T-cell (primary cell): Measurements from ENCODE around the gene DIS3L2. TPM values are rescaled to one million over a fixed set of nuclear protein-coding genes. Genes with fewer than 3 reads are reported as not detected.

ENCODE experiments used
- ATAC-seq, 4 experiments: fragments of 200-7000 bp in 3 of 4; fragments of 150-1000 bp in 1 of 4; cut with Tn5 transposase; replicated peaks in 1 of 4; 1 replicate in 3 of 4; 2 replicates in 1 of 4; pipeline ENCODE4 v1.10.0; 2021; ENCODE audit warnings: moderate library complexity in 3 of 4, mild to moderate bottlenecking in 2 of 4, moderate number of reproducible peaks in 1 of 4
- CTCF ChIA-PET, 2 donors: fragments of 300-600 bp; sonication (Branson Sonifier 250); formaldehyde crosslinking; loops; one replicate each; lab custom pipeline; 2022; ENCODE audit warnings: antibody characterized with exemption in 2 of 2; lab: Charles Lee
- POLR2A ChIA-PET, 2 donors: fragments of 300-600 bp; sonication (Branson Sonifier 250); formaldehyde crosslinking; loops; one replicate each; lab custom pipeline; 2022; ENCODE audit warnings: antibody characterized with exemption in 2 of 2; lab: Charles Lee
- DNase-seq, 35 experiments: peaks; one replicate each; pipeline versions ENCODE4 v3.0.0 to v3.0.0-alpha.2; 2013 to 2023
- H3K27ac ChIP-seq: one replicate; pipeline ENCODE4 v1.5.1; 2013; ENCODE audit warnings: low read length
- H3K27me3 ChIP-seq, 2 experiments: replicated peaks in 1 of 2; 1 replicate in 1 of 2; 2 replicates in 1 of 2; pipeline versions ENCODE4 v1.6.1 to v1.7.0; 2013; ENCODE audit warnings: low read length in 1 of 2, mixed read lengths in 1 of 2; ENCODE audit not compliant: control insufficient read depth in 2 of 2, insufficient read depth in 2 of 2; ENCODE audit errors: extremely low read depth in 1 of 2
- H3K36me3 ChIP-seq, 2 donors: 1 replicate in 1 of 2; 2 replicates in 1 of 2; pipeline versions ENCODE4 v1.6.1 to v1.7.0; 2013; ENCODE audit warnings: low read length in 1 of 2; ENCODE audit not compliant: control insufficient read depth in 2 of 2, insufficient read depth in 1 of 2; ENCODE audit errors: extremely low read depth in 1 of 2
- H3K4me1 ChIP-seq, 2 experiments: 1 replicate in 1 of 2; 2 replicates in 1 of 2; pipeline versions ENCODE4 v1.6.1 to v1.7.0; 2013; ENCODE audit warnings: low read length in 2 of 2, mixed read lengths in 1 of 2; ENCODE audit not compliant: insufficient read depth in 2 of 2, control insufficient read depth in 1 of 2; ENCODE audit errors: extremely low read depth in 1 of 2
- H3K4me3 ChIP-seq, 2 donors: 1 replicate in 1 of 2; 2 replicates in 1 of 2; pipeline versions ENCODE4 v1.5.1 to v1.7.0; 2013; ENCODE audit warnings: mild to moderate bottlenecking in 2 of 2, low read length in 1 of 2, moderate library complexity in 1 of 2; ENCODE audit not compliant: control insufficient read depth in 1 of 2; ENCODE audit errors: extremely low read depth in 1 of 2
- H3K9me3 ChIP-seq: 2 replicates; pipeline ENCODE4 v1.7.0; 2013
- H3K27ac Mint-ChIP-seq, 2 donors: one replicate each; pipeline ENCODE4 v1.8.0; 2020 to 2021; ENCODE audit warnings: mild to moderate bottlenecking in 2 of 2, mixed read lengths in 2 of 2
- H3K27me3 Mint-ChIP-seq, 2 donors: one replicate each; pipeline ENCODE4 v1.8.0; 2021 to 2022; ENCODE audit warnings: mixed read lengths in 2 of 2
- H3K36me3 Mint-ChIP-seq: one replicate; pipeline ENCODE4 v1.8.0; 2021; ENCODE audit warnings: mixed read lengths
- H3K4me1 Mint-ChIP-seq, 3 donors: one replicate each; pipeline ENCODE4 v1.8.0; 2020 to 2022; ENCODE audit warnings: mixed read lengths in 3 of 3, mild to moderate bottlenecking in 1 of 3
- H3K4me3 Mint-ChIP-seq, 3 donors: one replicate each; pipeline ENCODE4 v1.8.0; 2020 to 2022; ENCODE audit warnings: mild to moderate bottlenecking in 3 of 3, mixed read lengths in 3 of 3, moderate library complexity in 3 of 3
- H3K9me3 Mint-ChIP-seq, 3 donors: one replicate each; pipeline ENCODE4 v1.8.0; 2020 to 2022; ENCODE audit warnings: mixed read lengths in 3 of 3
- WGBS: methylation state at CpG from one replicate; pipeline ENCODE4 v1.1.5; 2013; ENCODE audit warnings: missing lambda C conversion rate; ENCODE audit not compliant: insufficient coverage; 5-methylcytosine and 5-hydroxymethylcytosine counted together
- total RNA-seq, 35 experiments: library from RNA in 6 of 35; stranded (reverse) in 6 of 35; fragments of 120-200 nt in 1 of 35; gene quantifications; one replicate each; pipeline versions ENCODE4 v1.2.1 to v1.2.4 and lab custom pipeline; 2013 to 2026

The DIS3L2 gene
- total RNA-seq, 5 donors from 2014 or later (not counting 1 experiment from before 2014, with no cell fraction given), result 55.0 to 70.9 (median 61.4) TPM

GRCh38 chr2:232315923-232316299, 354.4 kb downstream of the DIS3L2 start:
- Mint-ChIP-seq H3K36me3 (peaks cover 6% of the 10 kb centered on the region), H3K4me3 (peak overlapping the region; percentile 46 to 77 (median 46)), H3K27ac (peak overlapping the region; percentile 94 to 98), H3K4me1 (peaks cover 95 to 98% (median 96%) of the 10 kb centered on the region in 3 donors), H3K27me3 (no peaks in the 10 kb centered on the region), H3K9me3 (no peaks in the 10 kb centered on the region)
- H3K9me3 ChIP-seq, result no peaks in the 10 kb centered on the region
- ChIA-PET POLR2A (interaction anchor here in 1 of 2 donors (0.6 kb wide), 1 partner anchor 797 kb away, joined by 3 read pairs; no protein-coding TSS in a partner anchor), CTCF (interaction anchor here (0.9 to 2.3 kb wide), 4 partner anchors 9 to 29 kb away, joined by 3 to 11 read pairs (median 7); no protein-coding TSS in a partner anchor)
- peak overlapping the region in 1 of 2 donors; percentile 11 for H3K4me3 ChIP-seq
- 58% methylated on average over 3 of the region's 8 CpGs for whole genome bisulfite sequencing
- no peaks in the 10 kb centered on the region for H3K27me3 ChIP-seq
- peaks cover 62 to 82% of the 10 kb centered on the region in 2 experiments for H3K4me1 ChIP-seq
- DNase-seq (no peak), ATAC-seq (no peak)
- H3K36me3 ChIP-seq, result peaks cover 0 to 4% of the 10 kb centered on the region in 2 donors
- H3K27ac ChIP-seq, result peak overlapping the region; percentile 85

DNA sequence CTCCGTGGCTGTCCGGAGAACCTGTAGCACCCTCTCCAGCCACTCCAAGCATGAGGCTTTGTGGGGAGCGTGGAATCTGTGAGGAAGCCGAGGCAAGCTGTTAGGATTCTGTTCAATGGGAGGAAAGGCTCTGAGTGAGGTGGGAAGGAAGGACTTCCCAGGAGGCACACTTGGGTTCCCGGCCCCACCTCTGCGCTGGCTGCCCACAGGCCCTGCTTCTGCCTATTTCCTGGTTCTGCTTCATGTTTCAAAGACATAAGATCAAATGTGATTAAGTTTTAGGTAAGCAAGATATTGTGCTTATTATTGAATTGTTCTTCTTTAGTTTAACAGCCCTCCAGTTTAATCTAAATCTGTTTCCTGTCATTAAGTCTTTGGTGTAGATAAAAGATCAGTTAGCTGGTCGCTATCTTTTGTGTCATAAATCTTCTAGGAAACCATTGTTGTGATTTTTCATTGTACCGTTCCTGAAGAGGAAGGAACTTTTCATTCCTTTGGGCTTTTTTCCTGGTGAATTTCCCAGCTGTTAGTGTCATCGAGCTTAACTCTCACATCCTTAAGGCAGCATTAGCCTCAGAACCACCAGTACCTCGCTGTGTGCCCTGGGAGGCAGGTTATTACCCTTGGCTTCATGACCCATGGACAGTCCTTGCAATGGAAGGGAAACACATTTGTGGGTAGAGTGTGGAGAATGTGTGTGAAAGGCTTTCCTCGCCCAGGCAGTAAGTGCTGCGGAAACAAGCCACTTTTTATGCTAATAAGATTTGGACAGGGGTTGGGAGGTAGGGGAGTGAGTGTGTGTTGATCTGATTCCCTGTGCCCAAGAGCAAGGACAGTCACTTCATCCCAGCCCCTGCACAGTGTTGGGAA, 355.2 kb downstream of the DIS3L2 start:
- no peaks in the 10 kb centered on the region for H3K9me3 Mint-ChIP-seq
- peak overlapping the region; percentile 85 for H3K27ac ChIP-seq
- H3K4me1 Mint-ChIP-seq, result peaks cover 96 to 100% (median 98%) of the 10 kb centered on the region in 3 donors
- peaks cover 6% of the 10 kb centered on the region for H3K36me3 Mint-ChIP-seq
- CTCF ChIA-PET, result interaction anchor here (1.6 to 2.3 kb wide), 2 partner anchors 9 to 10 kb away, joined by 6 to 8 read pairs; no protein-coding TSS in a partner anchor
- no peaks in the 10 kb centered on the region for H3K27me3 ChIP-seq
- ATAC-seq (no peak), DNase-seq (no peak)
- peak overlapping the region; percentile 46 to 77 (median 46) for H3K4me3 Mint-ChIP-seq
- no peaks in the 10 kb centered on the region for H3K27me3 Mint-ChIP-seq
- POLR2A ChIA-PET, result no interaction called here
- H3K4me3 ChIP-seq, result no peak overlapping the region
- H3K9me3 ChIP-seq, result no peaks in the 10 kb centered on the region
- H3K4me1 ChIP-seq, result peaks cover 64 to 84% of the 10 kb centered on the region in 2 experiments
- 72% methylated on average over 4 of the region's 12 CpGs for WGBS
- H3K36me3 ChIP-seq, result peaks cover 0 to 4% of the 10 kb centered on the region in 2 donors
- peak overlapping the region; percentile 94 to 98 for H3K27ac Mint-ChIP-seq

DNA sequence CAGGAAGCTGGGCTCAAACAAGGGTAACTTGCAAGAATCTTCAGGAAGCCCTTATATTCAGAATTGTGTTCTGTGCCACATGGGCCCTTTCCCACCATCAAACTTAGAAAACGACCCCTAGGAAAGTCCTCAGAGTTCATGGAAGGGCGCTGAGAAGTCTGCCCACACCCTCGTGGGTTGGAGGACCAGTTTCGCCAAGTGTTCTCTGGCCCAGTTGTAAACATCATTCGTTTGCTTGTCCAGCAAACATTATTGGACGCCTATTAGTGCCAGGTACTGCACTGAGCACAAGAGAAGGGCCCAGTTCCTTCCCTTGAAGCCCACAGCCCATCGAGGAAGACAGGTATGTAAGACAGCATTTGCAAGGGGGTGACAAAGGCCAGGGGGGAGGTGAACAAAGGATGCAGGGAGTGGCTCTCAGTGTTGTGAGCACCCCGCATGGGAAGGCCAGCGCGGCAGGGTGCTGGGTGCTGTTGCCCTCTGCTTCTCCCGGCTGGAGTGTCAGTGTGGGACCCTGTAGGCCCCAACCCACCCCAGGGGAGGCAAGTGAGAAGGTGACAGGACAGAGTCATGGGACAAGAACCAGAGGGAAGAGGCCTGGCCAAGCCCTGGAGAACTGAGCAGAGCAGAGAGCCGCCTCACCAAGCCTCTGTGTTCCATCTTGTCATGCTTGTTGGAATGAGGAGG, 356.8 kb downstream of the DIS3L2 start:
- H3K9me3 ChIP-seq, result no peaks in the 10 kb centered on the region
- no peak for ATAC-seq
- H3K27ac ChIP-seq, result peak overlapping the region; percentile 73
- H3K4me3 Mint-ChIP-seq, result peak overlapping the region in 1 of 3 donors; percentile 66
- peak overlapping the region in 1 of 2 donors; percentile 38 for H3K4me3 ChIP-seq
- CTCF ChIA-PET, result no interaction called here
- no peaks in the 10 kb centered on the region for H3K9me3 Mint-ChIP-seq
- H3K27ac Mint-ChIP-seq, result peak overlapping the region; percentile 94 to 98
- POLR2A ChIA-PET, result no interaction called here
- 74% methylated on average over 7 of the region's 12 CpGs for WGBS
- H3K36me3 Mint-ChIP-seq, result peaks cover 5% of the 10 kb centered on the region
- peaks cover 0 to 4% of the 10 kb centered on the region in 2 donors for H3K36me3 ChIP-seq
- no peak for DNase-seq
- H3K27me3 ChIP-seq, result no peaks in the 10 kb centered on the region
- H3K27me3 Mint-ChIP-seq, result no peaks in the 10 kb centered on the region
- H3K4me1 Mint-ChIP-seq, result peaks cover 96 to 100% (median 96%) of the 10 kb centered on the region in 3 donors
- H3K4me1 ChIP-seq, result peaks cover 79 to 100% of the 10 kb centered on the region in 2 experiments

GRCh38 chr2:232319067-232319802, 357.7 kb downstream of the DIS3L2 start:
- peak overlapping the region in 1 of 2 donors; percentile 38 for H3K4me3 ChIP-seq
- H3K27me3 ChIP-seq, result no peaks in the 10 kb centered on the region
- peaks cover 0 to under 1% of the 10 kb centered on the region in 2 donors for H3K36me3 ChIP-seq
- H3K27ac Mint-ChIP-seq, result peak overlapping the region; percentile 94 to 98
- ATAC-seq (no peak), DNase-seq (no peak)
- no peaks in the 10 kb centered on the region for H3K27me3 Mint-ChIP-seq
- H3K36me3 Mint-ChIP-seq, result no peaks in the 10 kb centered on the region
- peak overlapping the region; percentile 73 for H3K27ac ChIP-seq
- H3K9me3 ChIP-seq, result no peaks in the 10 kb centered on the region
- H3K4me1 ChIP-seq, result peaks cover 74 to 93% of the 10 kb centered on the region in 2 experiments
- CTCF ChIA-PET, result interaction anchor here in 1 of 2 donors (0.9 kb wide), 1 partner anchor 10 kb away, joined by 3 read pairs; no protein-coding TSS in a partner anchor
- WGBS, result 79% methylated on average over 4 of the region's 4 CpGs
- peak overlapping the region in 2 of 3 donors; percentile 13 to 66 for H3K4me3 Mint-ChIP-seq
- POLR2A ChIA-PET, result no interaction called here
- H3K4me1 Mint-ChIP-seq, result peaks cover 89 to 95% (median 90%) of the 10 kb centered on the region in 3 donors
- no peaks in the 10 kb centered on the region for H3K9me3 Mint-ChIP-seq

GRCh38 chr2:232319803-232320442, 358.4 kb downstream of the DIS3L2 start:
- Mint-ChIP-seq H3K9me3 (no peaks in the 10 kb centered on the region), H3K36me3 (no peaks in the 10 kb centered on the region), H3K4me1 (peaks cover 83 to 88% (median 84%) of the 10 kb centered on the region in 3 donors), H3K27me3 (no peaks in the 10 kb centered on the region), H3K27ac (peak overlapping the region; percentile 94 to 98), H3K4me3 (peak overlapping the region; percentile 13 to 66 (median 55))
- ChIA-PET POLR2A (no interaction called here), CTCF (interaction anchor here (0.6 to 0.9 kb wide), 3 partner anchors 9 to 44 kb away, joined by 3 read pairs; no protein-coding TSS in a partner anchor)
- no peaks in the 10 kb centered on the region for H3K27me3 ChIP-seq
- DNase-seq (peak in 1 of 35 experiments; percentile 13), ATAC-seq (no peak)
- H3K36me3 ChIP-seq, result no peaks in the 10 kb centered on the region
- H3K9me3 ChIP-seq, result no peaks in the 10 kb centered on the region
- H3K4me3 ChIP-seq, result peak overlapping the region in 1 of 2 donors; percentile 38
- peak overlapping the region; percentile 73 for H3K27ac ChIP-seq
- 74% methylated on average over 3 of the region's 10 CpGs for WGBS
- H3K4me1 ChIP-seq, result peaks cover 67 to 88% of the 10 kb centered on the region in 2 experiments
